ENCODE measurements around the gene C9orf40. TPM values are rescaled to one million over a fixed set of nuclear protein-coding genes. Genes with fewer than 3 reads are reported as not detected.

C9orf40 gene
- total RNA-seq, 1 experiment from 2014 or later: 10.3 TPM

DNA sequence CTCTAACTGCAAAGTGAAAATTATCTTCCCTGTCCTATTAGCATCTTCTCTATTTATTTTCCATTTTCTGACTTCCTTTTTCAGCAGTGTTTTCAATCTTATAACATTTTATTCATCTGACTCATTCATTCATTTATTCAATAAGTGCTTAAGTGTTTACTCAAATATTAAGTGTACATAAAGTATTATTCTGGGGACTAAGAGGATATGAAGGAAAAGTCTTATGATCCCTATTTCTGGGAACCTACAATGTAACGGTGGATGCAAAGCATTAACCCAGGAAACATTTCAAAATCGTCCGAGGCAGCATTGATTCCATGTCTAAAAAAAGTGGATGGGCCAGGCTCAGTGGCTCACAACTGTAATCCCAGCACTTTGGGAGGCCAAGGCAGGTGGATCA lies 45.6 kb downstream of the C9orf40 start:
- Histone ChIP-seq H3K4ac (ENCODE audit: low read depth, low read length) (no peak overlapping the region), H2BK20ac (ENCODE audit: low read depth, low read length, poor library complexity, severe bottlenecking) (no peak overlapping the region), H4K20me1 (ENCODE audit: control insufficient read depth, insufficient read depth, insufficient read length) (no peaks in the 10 kb centered on the region), H3K23me2 (ENCODE audit: insufficient read length, low read depth, low read length, poor library complexity, severe bottlenecking) (no peaks in the 10 kb centered on the region), H2AK5ac (ENCODE audit: insufficient read length, low read length) (no peak overlapping the region), H3K9me3 (ENCODE audit: control insufficient read depth, low read depth, low read length) (no peaks in the 10 kb centered on the region), H4K91ac (ENCODE audit: insufficient read length, low read depth, low read length) (no peak overlapping the region), H3K9ac (ENCODE audit: extremely low read depth, insufficient read length, low read length) (no peak overlapping the region), H3K56ac (ENCODE audit: insufficient read length, low read depth, low read length) (no peak overlapping the region), H3K79me2 (ENCODE audit: insufficient read depth, low read length) (no peaks in the 10 kb centered on the region), H2AFZ (ENCODE audit: low read length) (no peak overlapping the region), H2BK12ac (ENCODE audit: insufficient read length, low read depth, low read length) (no peak overlapping the region), H2BK5ac (ENCODE audit: insufficient read length, low read length) (no peak overlapping the region), H2BK120ac (ENCODE audit: low read depth, low read length, poor library complexity, severe bottlenecking) (no peak overlapping the region), H3K79me1 (ENCODE audit: insufficient read depth, low read depth, low read length, poor library complexity, severe bottlenecking) (no peaks in the 10 kb centered on the region), H2BK15ac (ENCODE audit: low read depth, low read length) (no peak overlapping the region), H4K8ac (replicated peaks; ENCODE audit: insufficient read length, low read depth, low read length) (no peak overlapping the region), H3K14ac (ENCODE audit: insufficient read depth, low read length) (no peak overlapping the region), H3K18ac (ENCODE audit: insufficient read length, low read depth, low read length) (no peak overlapping the region), H4K5ac (ENCODE audit: insufficient read length, low read depth, low read length) (no peak overlapping the region), H3K23ac (ENCODE audit: insufficient read length, low read depth, low read length) (no peak overlapping the region), H3K4me2 (ENCODE audit: insufficient read depth, insufficient read length, low read length) (no peak overlapping the region), H3K4me1 (ENCODE audit: insufficient read depth, low read length) (no peaks in the 10 kb centered on the region), H3K27me3 (ENCODE audit: insufficient read depth, low read length) (no peaks in the 10 kb centered on the region), H3K27ac (ENCODE audit: insufficient read length, low read depth, low read length) (no peak overlapping the region), H3T11ph (ENCODE audit: low read length) (no peak overlapping the region)
- H3K4me1 Mint-ChIP-seq: peaks cover 3 to 7% of the 10 kb centered on the region in 2 experiments; a peak in 2 of 4 replicates
- H3K27ac Mint-ChIP-seq: no peak overlapping the region
- H3K4me3 Mint-ChIP-seq: no peak overlapping the region
- no CpG with 5 or more reads among the region's 3 CpGs for WGBS (ENCODE audit: extremely low coverage, insufficient read length, low lambda C conversion rate)
- H3K9me3 Mint-ChIP-seq: peaks cover 0 to 6% of the 10 kb centered on the region in 2 experiments; a peak in 3 of 5 replicates
- TF ChIP-seq, protein P1, sequence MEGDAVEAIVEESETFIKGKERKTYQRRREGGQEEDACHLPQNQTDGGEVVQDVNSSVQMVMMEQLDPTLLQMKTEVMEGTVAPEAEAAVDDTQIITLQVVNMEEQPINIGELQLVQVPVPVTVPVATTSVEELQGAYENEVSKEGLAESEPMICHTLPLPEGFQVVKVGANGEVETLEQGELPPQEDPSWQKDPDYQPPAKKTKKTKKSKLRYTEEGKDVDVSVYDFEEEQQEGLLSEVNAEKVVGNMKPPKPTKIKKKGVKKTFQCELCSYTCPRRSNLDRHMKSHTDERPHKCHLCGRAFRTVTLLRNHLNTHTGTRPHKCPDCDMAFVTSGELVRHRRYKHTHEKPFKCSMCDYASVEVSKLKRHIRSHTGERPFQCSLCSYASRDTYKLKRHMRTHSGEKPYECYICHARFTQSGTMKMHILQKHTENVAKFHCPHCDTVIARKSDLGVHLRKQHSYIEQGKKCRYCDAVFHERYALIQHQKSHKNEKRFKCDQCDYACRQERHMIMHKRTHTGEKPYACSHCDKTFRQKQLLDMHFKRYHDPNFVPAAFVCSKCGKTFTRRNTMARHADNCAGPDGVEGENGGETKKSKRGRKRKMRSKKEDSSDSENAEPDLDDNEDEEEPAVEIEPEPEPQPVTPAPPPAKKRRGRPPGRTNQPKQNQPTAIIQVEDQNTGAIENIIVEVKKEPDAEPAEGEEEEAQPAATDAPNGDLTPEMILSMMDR (conservative IDR thresholded peaks at IDR 0.05): no peak
- H3K27me3 Mint-ChIP-seq (ENCODE audit: low read depth): no peaks in the 10 kb centered on the region
- no peaks in the 10 kb centered on the region; a peak in 1 of 7 replicates for H3K36me3 Mint-ChIP-seq (ENCODE audit: insufficient read depth in 1 of 3, low read depth in 3 of 3)
- DNase-seq: no peak

Data from H9 (cell line).